ENCODE results near the gene ZNF771.

Gene ZNF771

GRCh38 chr16:30459456-30459855, 52.0 kb downstream of the ZNF771 start:
- no peak for TF ChIP-seq CTCF (IDR thresholded peaks at IDR 0.05)

DNA sequence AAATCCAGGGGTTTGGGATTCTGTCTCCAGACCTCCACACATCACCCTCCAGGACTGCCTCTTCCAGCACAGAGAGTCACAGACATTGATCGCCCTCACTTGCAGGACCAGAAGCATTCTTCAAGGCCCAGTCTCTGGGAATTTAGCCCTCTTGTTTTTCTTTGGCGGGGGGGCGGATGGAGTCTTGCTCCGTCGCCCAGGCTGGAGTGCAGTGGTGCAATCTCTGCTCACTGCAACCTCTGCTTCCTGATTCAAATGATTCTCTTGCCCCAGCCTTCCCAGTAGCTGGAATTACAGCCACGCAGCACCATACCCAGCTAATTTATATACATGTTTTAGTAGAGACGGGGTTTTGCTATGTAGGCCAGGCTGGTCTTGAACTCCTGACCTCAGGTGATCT, 56.7 kb downstream of the ZNF771 start:
- TF ChIP-seq CTCF (IDR thresholded peaks at IDR 0.05), result no peak

All from LNCAP (cell line).